Stimulated activated CD8-positive, alpha-beta memory T cell treated with anti-CD3 and anti-CD28 coated beads, Interleukin-4, amount 100 ng/mL, for 4 hours (primary cell): ENCODE results near the gene CDKN2C.

ENCODE experiments used
- DNase-seq, 2 donors: peaks; one replicate each; pipeline ENCODE4 v3.0.0-alpha.2; 2020; ENCODE audit warnings: low read depth in 2 of 2, low spot score in 1 of 2

The CDKN2C gene

GRCh38 chr1:50964863-50965262 is 5.2 kb upstream of the CDKN2C start:
- DNase-seq: no peak

GRCh38 chr1:50966991-50967390 is 3.1 kb upstream of the CDKN2C start:
- no peak for DNase-seq

- no peak for DNase-seq
Observed at GRCh38 chr1:50967416-50968157, 2.5 kb upstream of the CDKN2C start.

GRCh38 chr1:50968158-50968820 is 1.8 kb upstream of the CDKN2C start:
- peak in 1 of 2 donors; percentile 66 for DNase-seq

GRCh38 chr1:50968821-50969610 is 1.0 kb upstream of the CDKN2C start:
- no peak for DNase-seq

- no peak for DNase-seq
Observed at GRCh38 chr1:50970509-50970887, 453 bp downstream of the CDKN2C start.

- no peak for DNase-seq
Observed at GRCh38 chr1:50970931-50971582, 1.0 kb downstream of the CDKN2C start.

GRCh38 chr1:50971748-50972305 is 1.8 kb downstream of the CDKN2C start:
- DNase-seq: no peak

GRCh38 chr1:50972766-50973165 is 2.7 kb downstream of the CDKN2C start:
- no peak for DNase-seq

GRCh38 chr1:50973255-50973654 is 3.2 kb downstream of the CDKN2C start:
- DNase-seq: no peak

GRCh38 chr1:50973875-50974617 is 4.0 kb downstream of the CDKN2C start:
- DNase-seq: no peak

- DNase-seq: no peak
Observed at GRCh38 chr1:50974618-50974935, 4.5 kb downstream of the CDKN2C start.

GRCh38 chr1:50975436-50975835 is 5.4 kb downstream of the CDKN2C start:
- no peak for DNase-seq

- no peak for DNase-seq
Observed at GRCh38 chr1:50976111-50976889, 6.3 kb downstream of the CDKN2C start.

- DNase-seq: no peak
Observed at GRCh38 chr1:50976890-50977574, 7.0 kb downstream of the CDKN2C start.

GRCh38 chr1:50977575-50978143 is 7.6 kb downstream of the CDKN2C start:
- no peak for DNase-seq

GRCh38 chr1:50978144-50978851 is 8.3 kb downstream of the CDKN2C start:
- DNase-seq: no peak
